Stimulated activated CD4-positive, alpha-beta T cell treated with anti-CD3 and anti-CD28 coated beads, Interleukin-4, amount 100 ng/mL, for 24 hours (primary cell): ENCODE measurements around the gene GLRA3.
"Not testable (repeated sequence)": the region's sequence is repeated elsewhere in the genome, so short reads cannot be mapped to it uniquely, and the experiment has no call there.

Experiments
- DNase-seq: peaks from one replicate; pipeline ENCODE4 v3.0.0-alpha.2; 2020

The GLRA3 gene

DNA sequence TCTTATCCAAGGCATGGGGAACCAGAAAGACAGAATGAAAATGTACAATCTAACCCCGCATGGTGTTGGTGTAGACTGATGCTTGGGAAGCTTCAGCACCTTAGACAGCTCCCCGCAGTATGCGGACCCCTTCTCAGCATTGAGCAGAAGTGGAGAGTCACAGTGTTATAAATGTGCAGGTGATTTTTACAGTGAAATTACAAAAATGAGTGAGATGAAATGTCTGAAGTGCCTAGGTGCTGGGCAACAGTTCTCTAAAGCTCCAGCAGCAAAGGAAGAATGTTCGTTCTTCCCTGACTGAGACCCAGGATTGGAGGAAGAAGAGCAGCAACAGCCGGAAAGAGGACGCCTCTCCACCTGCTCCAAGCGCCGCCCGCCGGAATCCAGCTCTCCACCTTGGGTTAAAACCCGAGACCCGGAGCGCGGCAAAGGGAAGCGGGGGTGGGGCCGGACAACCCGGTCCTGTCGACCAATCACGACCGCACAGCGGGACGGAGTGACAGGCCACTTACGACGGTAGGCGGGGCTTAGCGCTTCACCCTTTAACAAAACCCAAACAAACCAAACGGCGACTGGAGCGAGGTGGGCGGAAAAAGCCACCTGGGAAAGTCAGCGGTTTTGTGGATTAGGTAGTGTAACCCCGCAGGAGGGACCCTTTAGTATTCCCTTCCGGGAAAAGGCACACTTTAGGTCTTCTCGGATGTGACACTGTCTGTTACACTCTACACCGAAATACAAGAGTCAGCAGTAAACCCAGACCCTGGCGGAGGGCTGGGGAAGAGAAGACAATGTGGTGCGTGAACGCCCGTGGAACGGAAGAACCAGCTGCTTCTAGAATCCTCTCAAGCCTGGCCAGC, at the start of gene GLRA3:
Gene GLRA3 (minus strand): TSS at position 403 of the 857 bp plus-strand sequence. CDS start 436 bp downstream, outside the sequence.
- DNase-seq: no peak

DNA sequence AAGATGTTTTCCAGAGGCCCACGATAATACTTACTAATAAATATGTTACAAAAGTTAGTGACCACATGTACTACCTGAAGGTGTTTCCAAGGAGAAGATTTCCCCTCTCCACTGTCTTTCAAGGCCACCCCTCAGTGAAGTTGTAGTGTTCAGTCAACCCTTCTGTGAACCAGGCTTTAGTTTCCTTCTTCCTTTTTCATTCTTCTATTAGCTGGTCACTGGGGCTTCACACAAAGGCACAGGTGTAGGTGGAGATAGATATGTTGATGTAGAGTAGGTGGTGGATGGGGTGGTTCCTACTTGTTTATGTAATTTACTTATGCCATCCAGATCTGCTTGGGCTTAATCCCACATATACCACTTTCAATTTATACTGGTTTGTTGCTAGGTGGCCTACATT, 45.9 kb upstream of the GLRA3 start:
- no peak for DNase-seq

DNA sequence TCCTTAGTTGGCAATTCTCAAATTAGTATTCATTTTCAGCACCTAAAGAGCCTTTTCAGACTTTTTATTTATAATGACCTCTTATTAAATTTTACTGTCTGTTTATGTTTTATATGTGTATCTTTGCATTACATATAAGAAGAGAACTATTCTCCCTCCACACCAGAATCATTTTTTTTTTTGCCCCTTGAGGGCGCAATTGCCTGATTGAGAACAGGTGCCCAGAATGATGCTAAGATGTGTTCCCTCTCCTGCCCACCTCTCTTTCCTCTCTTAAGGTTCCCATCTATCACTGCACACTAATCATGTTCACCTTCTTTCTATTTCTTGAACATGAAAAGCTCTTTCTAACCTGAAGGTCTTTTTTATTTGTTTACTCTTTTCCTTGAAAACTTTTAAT, 44.9 kb upstream of the GLRA3 start:
- DNase-seq: no peak

DNA sequence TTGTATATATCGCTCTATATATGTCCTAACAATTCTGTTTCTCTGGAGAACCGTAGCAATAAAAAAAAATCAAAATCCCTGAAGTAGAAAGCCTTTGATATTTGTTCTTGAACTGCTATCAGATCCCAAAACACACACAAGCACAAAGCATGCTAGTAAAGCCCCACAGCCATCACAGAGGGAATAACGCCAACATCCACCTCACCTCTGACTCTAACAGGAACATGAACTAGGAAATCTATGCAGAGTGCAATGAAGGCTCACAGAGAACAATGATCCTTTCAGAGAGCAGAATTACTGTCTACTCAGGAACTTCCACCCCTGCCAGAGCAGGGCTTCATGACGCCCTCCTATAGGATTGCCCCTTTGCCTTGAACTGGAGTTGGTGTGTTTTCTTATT, 44.1 kb upstream of the GLRA3 start:
- not testable (repeated sequence) for DNase-seq

DNA sequence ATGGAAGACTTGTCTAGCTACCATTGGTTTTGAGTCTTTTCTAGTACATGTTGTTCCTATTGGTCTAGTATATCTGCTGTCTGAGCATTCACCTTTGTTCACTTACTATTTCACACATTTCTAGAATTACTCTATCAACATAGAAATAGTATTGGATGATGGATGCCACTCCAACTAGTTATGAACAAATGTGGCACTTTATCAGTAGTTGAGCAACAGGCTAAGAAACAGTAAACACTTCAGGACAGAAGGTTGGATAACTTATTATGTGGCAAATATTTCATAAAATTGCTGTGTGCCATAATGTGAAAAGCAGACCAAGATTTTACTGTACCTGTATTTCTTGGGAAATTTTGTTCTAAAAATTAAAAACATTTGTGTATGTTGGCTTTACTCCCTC, 42.4 kb upstream of the GLRA3 start:
- no peak for DNase-seq

DNA sequence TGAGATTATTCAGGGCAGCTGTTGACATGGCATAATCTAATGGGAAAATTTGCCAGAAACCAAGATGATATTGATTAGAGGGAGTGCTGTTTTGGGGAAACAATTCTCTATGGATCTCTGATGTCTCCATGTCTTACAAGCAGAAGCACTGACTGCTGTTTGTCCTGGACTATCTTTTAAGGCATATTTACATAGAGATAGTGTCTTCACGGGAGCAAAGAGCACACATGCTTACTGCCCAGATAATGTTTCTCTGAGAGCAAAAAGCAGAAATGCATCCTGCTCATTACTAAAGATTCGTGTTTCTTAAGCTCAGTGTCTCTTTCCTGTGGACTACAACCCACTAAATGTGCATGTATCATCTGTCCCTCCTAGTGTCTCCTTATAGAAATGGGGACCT, 41.3 kb upstream of the GLRA3 start:
- no peak for DNase-seq

DNA sequence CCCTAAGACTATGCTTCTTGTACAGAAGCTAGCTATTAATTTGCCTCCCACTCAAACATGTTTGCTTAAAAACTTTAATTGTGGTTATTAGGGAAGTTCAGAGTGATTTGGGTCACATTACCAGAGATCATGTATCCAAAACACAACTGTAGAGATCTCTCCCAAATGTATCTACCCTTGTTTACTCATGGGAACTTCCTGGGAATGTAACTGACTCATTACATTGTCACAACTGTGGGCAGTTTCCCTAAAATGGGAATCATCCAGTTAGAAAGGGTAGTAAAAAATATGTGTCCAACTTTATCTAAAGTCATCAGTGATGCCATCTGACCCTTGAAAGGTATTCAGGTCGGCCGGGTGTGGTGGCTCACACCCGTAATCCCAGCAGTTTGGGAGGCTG, 40.3 kb upstream of the GLRA3 start:
- DNase-seq: no peak

DNA sequence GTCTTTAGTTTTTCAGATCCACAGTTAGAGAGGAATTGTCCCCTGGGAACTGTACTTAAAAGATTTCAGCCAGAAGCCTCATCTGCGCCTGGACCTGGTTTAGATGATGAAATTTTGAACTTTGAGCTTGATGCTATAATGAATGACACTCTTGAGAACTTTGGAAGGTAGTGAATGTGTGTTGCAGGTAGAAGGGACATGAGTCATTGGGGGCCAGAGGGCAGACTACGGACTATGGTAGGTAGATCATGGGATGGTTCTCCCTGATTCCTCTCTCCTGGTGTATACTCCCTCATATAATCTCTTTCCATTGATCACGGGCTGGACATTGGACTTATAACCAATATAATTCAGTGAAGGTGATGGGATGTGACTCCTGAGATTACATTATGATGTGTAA, 38.9 kb upstream of the GLRA3 start:
- no peak for DNase-seq

DNA sequence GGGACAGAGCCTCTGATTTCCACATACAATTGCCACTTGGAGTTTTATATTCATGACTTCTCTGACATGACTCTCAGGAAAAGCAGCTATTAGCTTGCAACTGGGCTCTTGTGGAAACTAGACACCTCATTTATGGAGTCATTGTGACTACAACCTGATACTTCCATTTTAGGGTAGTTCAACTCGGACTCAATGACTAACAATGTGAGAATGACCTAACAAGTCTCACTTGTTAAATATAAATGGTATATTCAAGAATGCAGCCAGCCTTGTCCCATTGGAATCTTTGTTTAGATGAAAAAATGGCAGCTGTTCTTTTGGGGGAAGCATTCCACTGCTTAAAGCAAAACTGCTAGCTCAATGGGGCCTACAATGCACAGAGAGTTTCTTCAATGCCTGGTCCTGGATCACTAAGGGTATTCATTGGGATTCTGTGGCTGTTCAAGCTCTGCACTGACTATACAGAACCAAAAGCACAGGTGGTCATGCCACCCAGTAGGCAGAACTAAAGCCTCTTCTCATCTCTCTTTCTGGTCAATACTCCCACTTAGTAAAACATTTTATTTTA, 36.5 kb upstream of the GLRA3 start:
- no peak for DNase-seq

DNA sequence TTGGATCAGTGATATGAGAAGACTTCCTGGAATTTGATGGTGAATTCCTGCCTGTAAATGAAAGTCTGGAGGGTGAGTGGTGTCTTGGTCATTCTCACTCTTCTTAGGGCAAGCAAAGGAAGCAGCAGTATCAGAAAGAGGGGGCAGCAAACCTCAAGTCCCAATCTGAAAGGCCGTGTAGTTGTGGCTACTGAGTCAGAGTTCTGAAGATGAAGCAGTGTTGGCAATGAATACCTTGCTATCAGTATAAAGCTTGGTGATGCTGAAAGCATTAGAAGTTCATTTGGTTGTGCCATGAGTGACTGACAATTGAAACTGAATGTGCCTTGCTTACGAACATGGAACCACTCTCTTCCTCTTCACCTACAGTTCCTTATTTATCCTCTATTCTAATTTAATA, 35.0 kb upstream of the GLRA3 start:
- no peak for DNase-seq

DNA sequence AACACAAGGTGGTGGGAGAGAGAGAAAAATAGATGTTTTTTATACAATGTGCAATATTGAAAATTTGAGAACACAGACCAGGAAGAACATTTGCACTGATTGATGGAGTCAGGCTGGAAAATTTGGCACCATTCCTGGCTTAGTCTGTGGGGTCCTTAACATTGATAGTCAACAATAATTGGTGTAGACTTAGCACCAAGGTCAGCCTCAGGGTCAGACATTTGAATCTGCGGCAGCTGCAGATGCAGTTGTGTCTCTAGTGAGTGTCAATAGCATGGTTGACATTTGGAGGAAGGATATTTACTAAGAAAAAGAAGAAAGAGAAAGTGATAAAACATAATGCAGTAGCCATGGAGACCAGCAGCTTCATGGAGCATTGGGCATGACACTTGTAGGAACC, 31.5 kb upstream of the GLRA3 start:
- DNase-seq: no peak

DNA sequence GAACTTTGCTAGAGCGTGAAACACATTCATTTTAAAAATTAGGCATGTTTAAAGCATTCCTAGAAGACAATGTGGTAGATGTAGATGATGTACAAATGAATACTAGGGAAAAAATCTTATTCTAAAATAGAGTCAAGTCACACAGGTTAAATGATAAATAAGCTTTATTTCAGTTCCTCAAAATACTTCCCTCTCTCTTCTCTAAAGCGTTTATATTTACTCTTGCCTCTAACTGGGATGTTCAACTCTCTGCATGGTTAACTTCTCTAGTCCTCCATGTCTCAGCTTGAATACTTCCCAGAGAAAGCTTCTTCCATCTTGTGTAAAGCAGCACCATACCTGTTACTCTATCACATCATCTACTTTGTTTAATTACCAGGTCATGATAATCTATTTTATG, 30.9 kb upstream of the GLRA3 start:
- DNase-seq: no peak

DNA sequence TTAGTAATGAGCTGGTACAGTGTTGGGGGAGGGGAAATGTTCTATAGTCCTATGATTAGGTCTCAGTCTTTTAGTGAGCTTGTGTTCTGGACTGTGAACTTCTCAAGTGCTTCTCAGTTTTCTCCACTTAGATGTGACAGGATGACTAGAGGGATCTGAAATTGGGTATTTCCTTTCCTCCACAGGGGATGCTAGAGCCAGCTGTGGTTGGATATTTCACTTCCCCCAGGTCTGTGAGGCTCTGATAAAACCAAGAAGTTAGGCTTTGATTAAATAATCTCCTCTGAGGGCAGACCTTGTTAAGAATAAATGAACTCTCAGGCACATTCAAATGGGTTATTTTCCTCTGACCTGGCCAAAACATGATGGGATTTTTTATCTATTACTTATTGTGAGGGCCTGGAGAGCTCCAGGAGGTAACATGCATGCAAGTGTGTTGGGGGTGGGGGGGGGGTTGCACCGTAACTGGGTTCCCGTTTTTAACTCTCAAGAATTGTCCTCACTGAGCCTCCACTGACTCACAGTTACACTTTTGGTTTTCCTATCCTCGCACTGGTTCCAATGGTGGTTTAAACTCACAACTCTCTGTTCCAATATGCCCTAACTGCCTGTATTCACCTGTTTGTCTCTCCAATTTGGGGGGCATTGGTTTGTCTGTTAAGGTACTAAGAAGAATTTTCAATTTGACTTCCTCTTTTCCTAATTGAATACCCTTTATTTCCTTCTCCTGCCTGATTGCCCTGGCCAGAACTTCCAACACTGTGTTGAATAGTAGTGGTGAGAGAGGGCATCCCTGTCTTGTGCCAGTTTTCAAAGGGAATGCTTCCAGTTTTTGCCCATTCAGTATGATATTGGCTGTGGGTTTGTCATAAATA, 28.1 kb upstream of the GLRA3 start:
- DNase-seq: no peak

DNA sequence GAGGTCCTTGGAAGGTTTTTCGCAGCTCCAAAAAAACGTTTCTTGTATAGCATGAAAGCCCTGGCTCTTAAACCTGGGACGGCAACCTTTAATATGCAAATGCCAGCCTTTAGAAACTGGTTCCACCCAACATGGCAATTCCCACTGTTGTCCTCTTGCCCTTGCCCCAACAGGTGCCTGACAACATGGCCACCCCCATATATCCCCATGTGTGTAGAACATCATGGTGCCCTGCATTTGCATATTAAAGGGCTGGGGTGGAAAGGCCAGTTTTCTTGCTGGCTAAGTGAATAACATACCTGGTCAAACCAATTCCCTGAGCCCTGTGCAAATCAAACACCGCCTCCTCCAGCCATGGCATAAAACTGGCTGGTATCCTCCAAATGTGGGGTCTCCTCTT, 26.0 kb upstream of the GLRA3 start:
- no peak for DNase-seq

DNA sequence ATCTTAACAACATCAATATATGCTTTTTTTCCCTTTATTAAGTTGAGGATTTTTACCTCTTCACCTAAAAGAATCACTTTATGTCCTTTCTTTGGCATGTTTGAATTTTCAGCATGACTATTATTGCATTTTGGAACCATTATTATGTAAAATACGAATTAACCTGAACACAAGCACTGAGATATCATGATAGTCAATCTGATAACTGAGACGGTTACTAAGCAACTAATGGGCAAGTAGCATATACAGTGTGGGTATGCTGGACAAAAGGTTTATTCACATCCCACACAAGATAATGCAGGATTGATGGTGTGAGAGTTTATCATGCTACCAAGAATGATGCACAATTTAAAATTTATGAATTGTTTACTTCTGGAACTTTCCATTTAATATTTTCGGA, 24.6 kb upstream of the GLRA3 start:
- DNase-seq: no peak

DNA sequence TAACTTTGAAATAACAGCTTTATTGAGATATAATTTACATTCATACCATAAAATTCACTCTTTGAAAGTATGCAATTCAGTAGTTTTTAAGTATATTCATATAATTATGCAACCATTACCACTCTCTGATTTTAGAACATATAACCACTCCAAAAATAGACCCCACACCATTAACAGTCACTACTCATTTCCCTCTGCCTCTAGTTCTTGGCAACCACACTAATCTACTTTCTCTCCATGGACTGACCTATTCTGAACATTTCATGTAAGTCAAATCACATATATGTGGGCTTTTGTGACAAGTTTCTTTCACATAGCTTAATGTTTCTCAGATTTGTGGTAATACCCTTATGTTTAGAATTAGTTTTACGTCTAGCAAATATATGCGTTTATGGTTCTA, 19.5 kb upstream of the GLRA3 start:
- DNase-seq: no peak

DNA sequence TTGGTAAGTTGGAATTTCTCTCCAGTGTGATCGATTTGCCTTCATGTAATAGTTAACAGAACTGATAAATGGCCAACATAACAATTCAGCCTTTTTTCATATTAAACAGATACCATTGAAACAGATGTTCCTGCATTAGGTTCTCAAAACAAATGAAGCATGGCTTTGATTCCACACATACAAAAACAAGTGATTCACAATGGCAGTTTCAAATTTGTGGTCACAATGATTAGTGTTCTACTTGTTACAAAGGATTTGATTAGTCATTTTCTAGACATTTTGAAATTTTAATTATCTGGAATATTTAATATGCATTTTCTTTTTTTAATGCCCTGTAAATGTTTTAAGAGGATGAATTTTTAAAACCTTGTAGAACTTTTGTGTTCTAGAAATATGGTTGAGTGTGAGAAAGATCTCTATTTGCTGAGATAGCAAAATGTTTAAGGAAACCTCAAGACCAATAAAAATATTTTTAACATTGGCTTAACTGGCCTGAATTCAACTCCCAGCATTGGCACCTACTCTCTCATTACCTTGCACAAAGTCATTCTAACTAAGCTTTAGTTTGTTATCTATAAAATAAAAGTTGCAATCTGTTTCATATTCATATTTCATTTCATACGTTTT, 18.9 kb upstream of the GLRA3 start:
- DNase-seq: no peak

DNA sequence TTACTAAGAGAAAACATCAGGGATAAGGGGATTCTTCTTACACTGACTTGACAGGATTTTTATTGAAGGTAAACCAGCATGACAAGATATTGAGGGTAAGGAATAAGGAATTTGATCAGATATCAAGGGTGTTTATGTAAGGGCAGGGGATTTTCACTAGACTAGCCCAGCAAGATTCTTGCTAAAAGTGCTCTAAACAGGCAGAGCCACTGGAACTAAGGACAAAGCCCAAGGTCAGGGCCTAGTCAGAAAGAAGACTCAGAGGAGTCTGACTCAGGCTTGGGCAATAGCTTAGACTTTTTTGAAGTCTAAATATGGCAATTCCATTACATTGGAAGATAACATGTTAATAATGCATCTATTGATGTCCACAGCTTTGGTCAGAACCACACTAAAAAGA, 6.5 kb upstream of the GLRA3 start:
- DNase-seq: no peak

DNA sequence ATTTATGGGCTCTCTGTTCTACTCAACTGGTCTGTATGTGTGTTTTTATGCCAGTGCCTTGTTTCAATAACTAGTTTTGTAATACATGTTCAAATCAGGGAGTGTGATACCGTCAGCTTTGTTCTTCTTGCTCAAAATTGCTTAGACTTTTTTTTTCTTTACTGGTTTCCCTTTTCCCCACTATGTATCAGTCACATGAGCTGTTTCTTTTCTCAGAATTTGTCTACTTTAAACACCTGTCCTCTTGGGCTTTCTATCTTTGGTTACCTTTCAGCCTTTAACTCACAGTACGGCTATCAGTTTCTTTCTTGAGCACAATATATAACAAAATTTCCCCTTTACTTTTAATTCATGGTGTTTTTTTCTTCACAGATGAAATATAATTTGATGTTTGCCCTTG, 5.4 kb upstream of the GLRA3 start:
- DNase-seq: no peak

DNA sequence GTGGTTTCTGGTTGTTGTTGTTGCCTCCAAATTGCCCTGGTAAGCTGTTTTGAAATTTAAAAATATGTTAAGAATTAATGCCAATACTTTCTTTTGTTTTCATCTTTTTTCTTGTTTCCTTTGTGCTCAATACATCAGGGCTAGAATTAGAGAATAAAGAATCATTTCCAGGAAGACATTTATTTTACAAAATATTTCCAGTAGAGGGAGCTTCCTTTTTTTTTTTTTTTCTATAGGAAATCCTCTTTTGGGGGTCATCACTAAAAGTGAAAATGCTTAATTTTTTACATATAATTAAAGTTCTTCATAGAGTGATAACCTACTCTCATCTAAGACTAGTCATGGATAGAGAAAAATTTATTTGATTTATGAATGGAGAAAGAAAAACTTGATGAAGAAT, 2.4 kb downstream of the GLRA3 start:
- DNase-seq: no peak

DNA sequence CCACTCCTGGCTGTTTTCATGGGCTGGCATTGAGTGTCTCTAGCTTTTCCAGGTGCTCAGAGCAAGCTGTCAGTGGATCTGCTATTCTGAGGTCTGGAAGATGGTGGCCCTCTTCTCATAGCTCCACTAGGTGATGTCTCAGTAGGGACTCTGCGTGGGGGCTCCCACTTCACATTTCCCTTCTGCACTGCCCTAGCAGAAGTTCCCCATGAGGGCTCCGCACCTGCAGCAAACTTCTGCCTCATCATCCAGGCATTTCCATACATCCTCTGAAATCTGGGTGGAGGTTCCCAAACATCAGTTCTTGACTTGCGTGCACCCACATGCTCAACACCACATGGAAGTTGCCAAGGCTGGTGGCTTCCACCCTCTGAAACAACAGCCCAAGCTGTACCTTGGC, 13.8 kb downstream of the GLRA3 start:
- no peak for DNase-seq

DNA sequence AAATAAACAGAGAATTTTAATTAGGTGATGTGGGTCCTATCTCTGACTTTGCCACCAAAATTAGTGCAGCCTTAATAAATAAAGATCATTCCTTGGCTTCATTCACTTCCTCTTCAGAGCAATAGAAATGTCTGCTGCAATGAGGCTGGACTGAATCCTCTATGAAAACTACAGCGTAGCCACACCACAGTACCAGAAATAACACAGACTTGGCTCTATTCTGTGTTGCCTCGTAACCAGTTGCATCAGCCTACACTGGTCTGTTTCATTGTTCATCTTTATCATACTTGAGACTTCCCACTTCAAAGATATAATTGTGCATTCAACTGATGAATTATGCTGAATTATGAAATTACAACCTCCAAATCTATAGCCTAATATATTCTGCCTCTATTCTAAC, 15.8 kb downstream of the GLRA3 start:
- DNase-seq: no peak

DNA sequence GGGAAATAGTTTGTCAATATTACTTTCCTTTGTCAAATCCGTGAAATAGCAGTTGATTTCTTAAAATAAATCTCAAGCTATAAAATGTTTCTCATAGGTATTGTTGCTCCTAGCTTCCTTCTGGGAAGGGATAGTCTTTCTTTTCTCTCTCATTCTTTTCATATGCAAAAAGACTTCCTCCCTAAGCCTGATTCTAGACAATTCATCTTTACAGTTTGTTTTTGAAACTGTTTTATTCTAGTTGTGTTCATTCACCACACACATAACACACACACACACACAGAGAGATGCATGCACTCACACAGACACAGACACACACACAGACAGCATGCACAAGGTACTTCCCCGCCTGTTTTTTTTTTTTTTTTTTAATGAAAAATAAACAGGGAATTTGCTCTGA, 18.2 kb downstream of the GLRA3 start:
- DNase-seq: no peak
